Measurements from ENCODE around the gene SESN3.

- TF ChIP-seq EZH2phosphoT487 (IDR thresholded peaks at IDR 0.05; ENCODE audit: insufficient read depth, low read depth) (no peak), EZH2 (IDR thresholded peaks at IDR 0.05; ENCODE audit: insufficient read depth, poor library complexity, severe bottlenecking) (no peak)
These were observed 38.2 kb upstream of the SESN3 start for GRCh38 chr11:95269036-95269819.

Data from GM23248 (cell line).